BLaER1 treated with 17β-estradiol and CSF1 and Interleukin-3, amounts not matched to agents 10 nM and 100 nM (cell line): ENCODE results near the gene HIPK1.

Source experiments
- H3K27ac ChIP-seq, 11 experiments: shearing (Covaris generic); formaldehyde crosslinking; 2 replicates each; pipeline ENCODE4 v1.8.1; 2022
- H3K27me3 ChIP-seq, 11 experiments: shearing (Covaris generic); formaldehyde crosslinking; 2 replicates each; pipeline ENCODE4 v1.8.1; 2022
- H3K36me3 ChIP-seq, 11 experiments: shearing (Covaris generic); formaldehyde crosslinking; 2 replicates each; pipeline ENCODE4 v1.8.1; 2022
- H3K4me1 ChIP-seq, 10 experiments: shearing (Covaris generic); formaldehyde crosslinking; 2 replicates each; pipeline ENCODE4 v1.8.1; 2022
- H3K4me2 ChIP-seq, 11 experiments: shearing (Covaris generic); formaldehyde crosslinking; 2 replicates each; pipeline ENCODE4 v1.8.1; 2022
- H3K4me3 ChIP-seq, 10 experiments: shearing (Covaris generic); formaldehyde crosslinking; 2 replicates each; pipeline ENCODE4 v1.8.1; 2022
- H3K9ac ChIP-seq, 11 experiments: shearing (Covaris generic); formaldehyde crosslinking; 2 replicates each; pipeline ENCODE4 v1.8.1; 2022
- H3K9me3 ChIP-seq, 11 experiments: shearing (Covaris generic); formaldehyde crosslinking; replicated peaks in 1 of 11; 2 replicates each; pipeline ENCODE4 v1.8.1; 2022
- H4K20me1 ChIP-seq, 11 experiments: shearing (Covaris generic); formaldehyde crosslinking; 2 replicates each; pipeline ENCODE4 v1.8.1; 2022
- Cebpa-rat ChIP-seq, 11 experiments: shearing (Covaris generic); IDR thresholded peaks; 2 replicates each; pipeline ENCODE4 v1.8.1; 2022

Gene HIPK1

DNA sequence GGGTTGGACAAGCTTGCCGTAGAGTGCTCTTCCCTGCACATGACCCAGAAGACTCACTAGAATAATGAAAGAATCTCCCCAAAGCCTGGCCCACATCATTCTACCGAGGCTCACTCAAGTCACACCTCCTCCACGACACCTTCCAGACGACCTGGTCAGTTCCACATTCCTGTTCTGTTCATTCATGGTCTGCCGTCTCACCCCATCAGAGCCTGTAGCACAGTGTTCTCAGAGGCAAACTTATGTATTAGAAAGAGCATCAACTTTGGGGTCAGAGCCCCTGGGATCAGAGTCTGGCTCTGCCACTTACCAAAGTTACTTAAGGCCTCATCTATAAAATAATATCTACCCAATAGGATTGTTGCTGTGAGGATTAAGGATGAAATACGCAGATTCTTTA, 57.7 kb downstream of the HIPK1 start:
- Histone ChIP-seq H3K36me3 (peaks cover 0 to 11% (median 0%) of the 10 kb centered on the region in 11 experiments; a peak in 2 of 22 replicates), H3K4me3 (no peak overlapping the region), H3K27me3 (no peaks in the 10 kb centered on the region), H3K4me1 (peaks cover 35 to 49% (median 42%) of the 10 kb centered on the region in 10 experiments), H3K9me3 (peaks cover 50 to 69% (median 58%) of the 10 kb centered on the region in 11 experiments), H4K20me1 (no peaks in the 10 kb centered on the region), H3K4me2 (no peak overlapping the region), H3K9ac (no peak overlapping the region), H3K27ac (no peak overlapping the region)
- TF ChIP-seq Cebpa-rat (IDR thresholded peaks at IDR 0.05), result no peak

DNA sequence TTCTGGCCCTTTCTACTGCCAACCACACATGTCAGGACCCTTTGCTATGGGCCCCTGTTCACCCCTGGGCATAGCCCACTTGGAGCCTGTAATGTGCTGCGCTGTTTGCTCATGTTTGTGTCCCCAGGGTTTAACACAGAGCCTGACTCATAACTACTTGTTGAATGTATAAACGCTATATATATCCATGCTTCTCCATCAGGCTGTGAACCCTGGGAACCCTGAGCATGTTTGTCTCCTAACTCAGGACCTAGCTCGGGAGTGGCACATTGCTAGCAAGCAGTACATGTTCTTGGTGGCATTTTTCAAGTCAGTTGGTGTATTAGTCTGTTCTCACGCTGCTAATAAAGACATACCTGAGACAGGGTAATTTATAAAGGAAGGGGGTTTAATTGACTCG, 58.1 kb downstream of the HIPK1 start:
- no peak for TF ChIP-seq Cebpa-rat (IDR thresholded peaks at IDR 0.05)
- no peaks in the 10 kb centered on the region for H3K27me3 ChIP-seq
- H4K20me1 ChIP-seq, result no peaks in the 10 kb centered on the region
- no peak overlapping the region for H3K9ac ChIP-seq
- H3K4me2 ChIP-seq, result no peak overlapping the region
- H3K36me3 ChIP-seq, result peaks cover 0 to 11% (median 0%) of the 10 kb centered on the region in 11 experiments; a peak in 2 of 22 replicates
- no peak overlapping the region for H3K27ac ChIP-seq
- H3K9me3 ChIP-seq, result peaks cover 50 to 71% (median 59%) of the 10 kb centered on the region in 11 experiments
- H3K4me1 ChIP-seq, result peaks cover 31 to 48% (median 41%) of the 10 kb centered on the region in 10 experiments
- H3K4me3 ChIP-seq, result no peak overlapping the region

DNA sequence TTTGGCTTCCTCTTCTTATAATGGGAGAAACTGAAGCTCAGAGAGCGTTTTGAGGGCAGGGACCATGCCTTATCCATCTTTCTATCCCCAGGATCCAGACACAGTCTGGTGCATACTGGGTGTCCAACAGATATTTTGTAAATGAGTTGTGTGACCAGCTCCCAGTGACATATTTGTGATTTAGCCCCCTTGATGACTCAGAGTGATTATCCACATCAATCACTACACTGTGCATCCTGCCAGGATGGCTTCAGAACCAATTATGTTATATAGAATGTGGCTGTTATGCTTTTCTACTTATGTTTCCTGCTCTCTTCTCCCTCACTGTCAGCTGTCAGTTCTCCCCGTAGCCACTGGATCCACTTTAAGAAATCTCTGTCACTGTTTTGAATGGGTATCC, 61.4 kb downstream of the HIPK1 start:
- H3K27me3 ChIP-seq, result no peaks in the 10 kb centered on the region
- no peak for TF ChIP-seq Cebpa-rat (IDR thresholded peaks at IDR 0.05)
- no peak overlapping the region for H3K27ac ChIP-seq
- H3K4me3 ChIP-seq, result no peak overlapping the region
- H3K36me3 ChIP-seq, result peaks cover 0 to 15% (median 0%) of the 10 kb centered on the region in 11 experiments; a peak in 3 of 22 replicates
- no peak overlapping the region for H3K9ac ChIP-seq
- peaks cover 76 to 95% (median 86%) of the 10 kb centered on the region in 11 experiments for H3K9me3 ChIP-seq
- H4K20me1 ChIP-seq, result no peaks in the 10 kb centered on the region
- H3K4me1 ChIP-seq, result peaks cover 0 to 19% (median 9%) of the 10 kb centered on the region in 10 experiments; a peak in 14 of 20 replicates
- H3K4me2 ChIP-seq, result peak overlapping the region in 1 of 11 experiments; percentile 11; a peak in 2 of 22 replicates

- no peak overlapping the region for H3K9ac ChIP-seq
- no peaks in the 10 kb centered on the region for H3K27me3 ChIP-seq
- peaks cover 0 to 14% (median 0%) of the 10 kb centered on the region in 11 experiments; a peak in 3 of 22 replicates for H3K36me3 ChIP-seq
- no peak overlapping the region for H3K4me3 ChIP-seq
- no peaks in the 10 kb centered on the region for H4K20me1 ChIP-seq
- peaks cover 76 to 95% (median 86%) of the 10 kb centered on the region in 11 experiments for H3K9me3 ChIP-seq
- H3K4me2 ChIP-seq, result peak overlapping the region in 2 of 11 experiments; percentile 11 to 28; a peak in 3 of 22 replicates
- H3K27ac ChIP-seq, result no peak overlapping the region
- peaks cover 0 to 19% (median 9%) of the 10 kb centered on the region in 10 experiments; a peak in 13 of 20 replicates for H3K4me1 ChIP-seq
- no peak for TF ChIP-seq Cebpa-rat (IDR thresholded peaks at IDR 0.05)
Measured at GRCh38 chr1:113990961-113991360, 61.8 kb downstream of the HIPK1 start.

- H3K36me3 ChIP-seq, result peaks cover 0 to 10% (median 0%) of the 10 kb centered on the region in 11 experiments; a peak in 2 of 22 replicates
- peak overlapping the region in 8 of 11 experiments; percentile 4 to 51 (median 28); a peak in 12 of 22 replicates for H3K4me2 ChIP-seq
- no peak overlapping the region for H3K27ac ChIP-seq
- no peaks in the 10 kb centered on the region for H4K20me1 ChIP-seq
- no peak overlapping the region for H3K4me3 ChIP-seq
- no peak for TF ChIP-seq Cebpa-rat (IDR thresholded peaks at IDR 0.05)
- H3K27me3 ChIP-seq, result no peaks in the 10 kb centered on the region
- peaks cover 76 to 93% (median 86%) of the 10 kb centered on the region in 11 experiments for H3K9me3 ChIP-seq
- peaks cover 0 to 19% (median 9%) of the 10 kb centered on the region in 10 experiments; a peak in 13 of 20 replicates for H3K4me1 ChIP-seq
- H3K9ac ChIP-seq, result no peak overlapping the region
Measured at GRCh38 chr1:113991467-113991997, 62.4 kb downstream of the HIPK1 start.

- H3K4me1 ChIP-seq, result peaks cover 1 to 19% (median 11%) of the 10 kb centered on the region in 10 experiments
- H3K27ac ChIP-seq, result no peak overlapping the region
- no peak overlapping the region for H3K4me2 ChIP-seq
- no peaks in the 10 kb centered on the region for H4K20me1 ChIP-seq
- TF ChIP-seq Cebpa-rat (IDR thresholded peaks at IDR 0.05), result no peak
- H3K27me3 ChIP-seq, result no peaks in the 10 kb centered on the region
- H3K9ac ChIP-seq, result no peak overlapping the region
- no peak overlapping the region for H3K4me3 ChIP-seq
- peaks cover 63 to 82% (median 76%) of the 10 kb centered on the region in 11 experiments for H3K9me3 ChIP-seq
- H3K36me3 ChIP-seq, result peaks cover 0 to 4% (median 0%) of the 10 kb centered on the region in 11 experiments; a peak in 2 of 22 replicates
Measured at GRCh38 chr1:113993072-113993471, 63.9 kb downstream of the HIPK1 start.

- Histone ChIP-seq H3K4me1 (peaks cover 8 to 21% (median 17%) of the 10 kb centered on the region in 10 experiments), H3K9ac (no peak overlapping the region), H3K27ac (no peak overlapping the region), H4K20me1 (no peaks in the 10 kb centered on the region), H3K4me3 (no peak overlapping the region), H3K4me2 (no peak overlapping the region), H3K36me3 (peaks cover 0 to 4% (median 0%) of the 10 kb centered on the region in 11 experiments; a peak in 2 of 22 replicates), H3K27me3 (no peaks in the 10 kb centered on the region), H3K9me3 (peaks cover 56 to 75% (median 69%) of the 10 kb centered on the region in 11 experiments)
- no peak for TF ChIP-seq Cebpa-rat (IDR thresholded peaks at IDR 0.05)
Measured at GRCh38 chr1:113993766-113994165, 64.6 kb downstream of the HIPK1 start.

- Histone ChIP-seq H3K27ac (no peak overlapping the region), H3K9ac (no peak overlapping the region), H3K36me3 (peaks cover 0 to 4% (median 0%) of the 10 kb centered on the region in 11 experiments; a peak in 1 of 22 replicates), H3K4me2 (no peak overlapping the region), H3K4me3 (no peak overlapping the region), H4K20me1 (no peaks in the 10 kb centered on the region), H3K27me3 (no peaks in the 10 kb centered on the region), H3K4me1 (peaks cover 9 to 23% (median 16%) of the 10 kb centered on the region in 10 experiments), H3K9me3 (peaks cover 40 to 59% (median 53%) of the 10 kb centered on the region in 11 experiments)
- TF ChIP-seq Cebpa-rat (IDR thresholded peaks at IDR 0.05), result no peak
Measured at GRCh38 chr1:113995382-113995781, 66.3 kb downstream of the HIPK1 start.

GRCh38 chr1:113998361-113998760, 69.2 kb downstream of the HIPK1 start:
- peaks cover 0 to 4% (median 0%) of the 10 kb centered on the region in 11 experiments; a peak in 1 of 22 replicates for H3K36me3 ChIP-seq
- H3K4me1 ChIP-seq, result peaks cover 15 to 36% (median 28%) of the 10 kb centered on the region in 10 experiments
- no peak overlapping the region for H3K4me3 ChIP-seq
- no peaks in the 10 kb centered on the region for H3K27me3 ChIP-seq
- no peaks in the 10 kb centered on the region for H4K20me1 ChIP-seq
- peaks cover 29 to 40% (median 35%) of the 10 kb centered on the region in 11 experiments for H3K9me3 ChIP-seq
- H3K27ac ChIP-seq, result no peak overlapping the region
- H3K9ac ChIP-seq, result no peak overlapping the region
- H3K4me2 ChIP-seq, result peak overlapping the region in 8 of 11 experiments; percentile 5 to 49 (median 34); a peak in 12 of 22 replicates
- no peak for TF ChIP-seq Cebpa-rat (IDR thresholded peaks at IDR 0.05)
